Hematopoietic multipotent progenitor cell treated with erythropoietin and hydrocortisone succinate and interleukin-3 and kit ligand, for 8 days (in vitro differentiated cells): ENCODE measurements around the gene MS4A5.
"Not testable (repeated sequence)": the region's sequence is repeated elsewhere in the genome, so short reads cannot be mapped to it uniquely, and the experiment has no call there.

Source experiments
- DNase-seq: peaks from one replicate; pipeline ENCODE4 v3.0.0-alpha.2; 2015

The MS4A5 gene, protein sequence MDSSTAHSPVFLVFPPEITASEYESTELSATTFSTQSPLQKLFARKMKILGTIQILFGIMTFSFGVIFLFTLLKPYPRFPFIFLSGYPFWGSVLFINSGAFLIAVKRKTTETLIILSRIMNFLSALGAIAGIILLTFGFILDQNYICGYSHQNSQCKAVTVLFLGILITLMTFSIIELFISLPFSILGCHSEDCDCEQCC

DNA sequence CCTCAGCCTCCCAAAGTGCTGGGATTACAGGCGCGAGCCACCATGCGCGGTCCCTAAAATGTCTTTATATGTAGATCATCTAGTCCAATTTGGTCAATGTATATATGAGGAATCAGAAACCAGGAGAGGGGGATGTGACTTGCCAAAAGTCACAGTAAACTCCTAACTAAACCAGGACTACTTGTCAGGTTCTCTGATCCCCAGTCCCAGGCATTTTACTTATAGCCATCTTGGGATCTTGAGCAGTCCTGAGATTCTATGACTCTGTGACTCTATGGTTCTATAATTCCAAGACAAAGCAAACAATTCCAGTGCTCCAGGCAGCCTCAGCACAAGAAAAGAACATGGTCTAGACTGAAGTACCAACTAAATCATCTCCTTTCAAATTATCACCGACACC is at the start of gene MS4A5:
Gene MS4A5, plus strand, starts transcription at position 301 of the 400 bp plus-strand sequence. CDS start 103 bp downstream, outside the sequence.
- DNase-seq: no peak

DNA sequence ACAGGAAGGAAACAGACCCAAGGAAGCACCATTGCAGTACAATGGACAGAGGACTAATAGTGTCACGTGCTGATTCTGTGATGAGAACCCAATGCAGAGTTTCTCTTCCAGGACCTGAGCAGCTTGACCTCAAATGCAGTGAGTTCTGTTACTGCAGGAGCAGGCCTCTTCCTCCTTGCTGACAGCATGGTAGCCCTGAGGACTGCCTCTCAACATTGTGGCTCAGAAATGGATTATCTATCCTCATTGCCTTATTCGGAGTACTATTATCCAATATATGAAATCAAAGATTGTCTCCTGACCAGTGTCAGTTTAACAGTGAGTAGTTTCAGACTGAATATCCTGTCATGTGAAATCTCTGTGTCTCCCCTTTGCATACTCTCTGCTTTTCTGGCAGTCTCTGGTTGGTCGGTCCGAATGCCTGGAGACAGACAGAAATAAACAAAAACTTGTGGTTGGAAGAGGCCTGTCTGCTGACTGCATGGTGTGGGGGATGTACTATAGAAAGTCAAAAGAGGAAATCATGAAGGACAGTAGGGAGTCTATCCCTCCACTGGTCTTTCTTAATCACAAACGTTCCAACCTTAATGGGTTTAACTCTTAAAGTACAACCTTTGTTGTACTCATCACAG is 40.0 kb upstream of the MS4A5 start:
- DNase-seq: no peak

DNA sequence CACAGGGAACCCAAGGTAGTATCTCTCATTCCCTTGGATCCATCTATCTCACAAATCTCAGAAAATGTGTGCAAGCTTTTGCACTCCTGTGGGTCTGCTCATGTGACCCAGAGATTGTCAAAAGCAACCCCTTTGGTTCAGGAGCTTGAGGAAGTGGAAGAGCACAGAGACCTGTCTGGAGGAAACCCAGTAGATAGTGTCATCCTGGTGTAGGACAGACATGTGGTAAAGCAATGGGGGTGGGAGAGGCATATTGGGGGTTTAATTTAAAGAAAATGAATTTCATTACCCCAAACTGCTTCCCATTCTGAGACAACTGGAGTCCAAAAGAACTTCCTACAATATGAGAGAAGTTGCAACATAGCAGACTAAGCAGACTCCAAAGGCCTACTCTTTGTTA is 39.0 kb upstream of the MS4A5 start:
- DNase-seq: no peak

DNA sequence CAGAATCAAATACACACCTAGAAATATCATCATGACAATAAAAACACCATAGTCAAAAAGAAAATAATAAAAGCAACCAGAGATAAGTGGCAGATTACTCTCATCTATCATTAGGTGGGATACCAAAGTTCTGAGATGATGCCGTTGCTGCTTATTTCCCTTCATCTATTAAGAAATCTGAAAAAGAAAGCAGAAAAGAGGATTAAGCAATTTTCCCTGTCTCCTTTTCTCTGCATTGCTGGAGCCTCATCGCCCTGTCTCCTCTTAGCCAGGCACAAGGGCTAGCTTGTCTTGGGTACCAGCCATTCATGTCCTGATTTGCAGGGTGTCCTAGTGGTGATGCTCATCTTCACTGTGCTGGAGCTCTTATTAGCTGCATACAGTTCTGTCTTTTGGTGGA is 37.0 kb upstream of the MS4A5 start:
- no peak for DNase-seq

DNA sequence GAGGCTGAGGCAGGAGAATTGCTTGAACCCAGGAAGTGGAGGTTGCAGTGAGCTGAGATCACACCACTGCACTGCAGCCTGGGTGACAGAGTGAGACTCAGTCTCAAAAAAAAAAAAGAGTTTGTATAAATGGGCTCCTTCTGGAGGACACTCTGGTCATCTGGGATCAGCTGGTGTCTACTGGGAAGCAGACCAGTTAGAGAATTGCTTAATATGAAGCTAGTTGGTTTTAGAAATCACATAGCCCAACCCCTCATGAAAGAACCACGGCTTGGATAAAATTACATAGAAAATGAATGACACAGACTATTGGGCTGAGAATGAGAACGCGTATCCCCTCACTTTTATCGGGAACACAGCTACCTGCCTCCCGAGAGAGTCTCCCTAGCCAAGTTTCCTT is 36.4 kb upstream of the MS4A5 start:
- no peak for DNase-seq

DNA sequence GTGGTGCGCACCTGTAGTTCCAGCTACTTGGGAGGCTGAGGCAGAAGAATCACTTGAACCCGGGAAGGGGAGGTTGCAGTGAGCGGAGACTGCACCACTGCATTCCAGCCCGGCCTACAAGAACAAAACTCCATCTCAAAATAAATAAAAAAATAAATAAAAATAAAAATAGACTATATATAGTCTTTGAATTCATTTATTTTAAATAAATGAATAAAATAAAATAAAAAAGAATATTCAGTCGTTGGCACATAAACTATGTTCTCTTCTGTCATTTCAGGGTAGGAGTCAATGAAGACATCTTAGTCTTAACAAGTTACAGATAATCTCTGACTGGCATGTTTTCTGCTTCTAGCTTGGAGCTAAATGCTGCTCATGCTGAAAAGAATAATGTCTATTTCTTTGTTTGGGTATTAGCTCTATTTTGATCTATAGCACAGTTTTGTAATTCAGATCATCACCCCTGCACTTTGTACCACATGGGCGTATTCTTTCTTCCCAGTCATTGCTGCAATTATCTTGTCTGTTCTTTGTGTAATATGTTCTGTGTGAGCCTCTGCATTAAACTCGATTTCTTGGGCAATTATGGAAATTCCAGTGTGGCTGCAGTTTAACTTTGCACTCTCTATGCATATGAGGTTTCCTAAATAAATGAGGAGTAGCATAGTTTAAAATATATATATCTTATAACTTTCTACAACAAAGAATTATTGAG is 34.5 kb upstream of the MS4A5 start:
- DNase-seq: no peak

DNA sequence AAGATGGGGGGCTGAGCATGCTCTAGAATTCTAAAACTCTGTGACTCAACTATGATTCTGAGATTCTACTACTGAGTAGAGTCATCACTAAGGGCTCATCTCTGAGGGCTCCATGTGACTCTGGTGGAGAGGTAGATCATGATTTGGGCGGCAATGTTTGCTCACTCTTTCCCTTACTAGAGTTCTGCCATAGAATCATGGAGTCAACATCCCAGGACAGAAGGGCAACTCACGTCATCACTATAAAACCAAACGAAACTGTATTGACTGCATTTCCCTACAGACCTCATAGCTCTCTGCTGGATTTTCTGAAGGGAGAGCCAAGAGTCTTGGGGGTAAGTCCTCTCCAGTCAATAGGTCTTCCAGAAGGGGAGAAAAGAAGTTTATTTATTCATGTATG is 33.0 kb upstream of the MS4A5 start, which contains the start of gene MS4A14:
Gene MS4A14, plus strand, starts transcription at position 78 of the 400 bp plus-strand sequence. Its CDS starts 120 bp downstream, at position 198.
- no peak for DNase-seq

DNA sequence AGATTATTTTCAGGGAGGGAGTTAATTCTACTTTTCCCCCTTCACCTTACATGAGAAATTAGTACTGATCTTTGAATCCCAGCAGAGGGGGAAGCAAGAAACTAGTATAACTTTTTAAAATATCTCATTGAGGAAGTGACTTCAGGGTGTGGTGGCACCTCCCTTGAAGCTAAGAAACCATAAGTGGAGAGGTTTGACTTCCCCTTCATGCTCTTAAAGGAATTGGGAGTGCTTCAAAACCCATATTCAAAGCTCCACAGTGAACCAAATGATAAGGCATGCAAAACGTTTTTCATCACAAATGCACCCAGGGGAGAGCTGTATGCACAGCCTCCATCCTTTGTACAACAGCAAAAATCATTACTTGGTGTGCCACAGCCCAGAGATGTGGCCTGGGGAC is 32.6 kb upstream of the MS4A5 start:
- no peak for DNase-seq

DNA sequence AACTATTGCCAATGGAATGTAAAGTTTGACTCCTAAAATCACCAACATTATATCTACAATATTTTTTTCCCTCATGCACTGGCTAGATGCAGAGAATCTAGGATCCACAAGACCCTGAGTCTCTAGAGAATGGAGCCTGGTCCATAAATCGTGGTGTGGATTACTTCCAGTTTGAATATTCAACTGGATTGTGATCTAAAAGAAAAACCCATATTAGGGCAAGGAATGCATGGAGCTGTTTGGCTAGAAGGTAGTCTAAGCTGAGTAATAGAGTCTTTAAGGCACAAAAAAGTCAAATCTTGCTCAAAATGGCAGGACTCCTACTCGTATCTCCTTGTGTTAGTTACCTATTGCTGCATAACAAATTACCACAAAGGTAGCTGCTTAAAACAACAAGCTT is 9.4 kb upstream of the MS4A5 start:
- DNase-seq: no peak

DNA sequence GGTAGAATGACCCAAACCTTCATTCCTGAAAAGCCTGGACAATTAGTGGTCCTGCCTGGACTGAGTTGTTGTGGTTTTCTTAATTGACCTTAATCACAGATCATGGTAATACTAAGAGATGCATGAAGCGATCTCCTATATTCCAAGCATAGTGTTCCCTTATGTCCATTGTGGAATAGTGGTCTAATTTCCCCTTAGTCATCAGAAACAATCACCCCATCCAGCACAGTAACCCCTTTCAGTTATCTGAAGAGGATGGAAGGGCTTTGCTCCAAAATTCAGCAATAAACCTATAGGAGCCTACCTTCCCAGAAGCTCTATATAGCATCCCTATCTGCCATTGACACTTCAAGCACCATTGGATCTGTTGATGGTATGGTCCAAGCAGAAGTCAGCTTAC is 6.8 kb upstream of the MS4A5 start:
- DNase-seq: no peak

DNA sequence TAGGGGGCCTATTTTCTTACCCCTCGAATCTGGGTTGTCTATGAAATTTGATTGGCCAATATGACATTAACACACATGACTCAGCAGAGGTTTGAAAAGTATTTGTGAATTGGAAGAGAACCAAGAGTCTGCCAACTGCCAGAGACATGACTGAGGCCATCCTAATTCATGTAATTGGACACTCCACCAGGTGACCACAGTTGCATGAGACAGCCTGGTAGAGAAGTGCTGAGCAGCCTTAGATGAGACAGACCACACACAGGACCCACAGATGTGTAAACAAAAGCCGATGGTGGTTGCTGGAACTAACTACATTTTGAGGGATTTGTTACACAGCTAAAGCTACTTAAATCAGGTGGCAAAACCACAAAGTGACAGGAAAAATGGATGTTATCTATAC is 855 bp upstream of the MS4A5 start:
- no peak for DNase-seq

DNA sequence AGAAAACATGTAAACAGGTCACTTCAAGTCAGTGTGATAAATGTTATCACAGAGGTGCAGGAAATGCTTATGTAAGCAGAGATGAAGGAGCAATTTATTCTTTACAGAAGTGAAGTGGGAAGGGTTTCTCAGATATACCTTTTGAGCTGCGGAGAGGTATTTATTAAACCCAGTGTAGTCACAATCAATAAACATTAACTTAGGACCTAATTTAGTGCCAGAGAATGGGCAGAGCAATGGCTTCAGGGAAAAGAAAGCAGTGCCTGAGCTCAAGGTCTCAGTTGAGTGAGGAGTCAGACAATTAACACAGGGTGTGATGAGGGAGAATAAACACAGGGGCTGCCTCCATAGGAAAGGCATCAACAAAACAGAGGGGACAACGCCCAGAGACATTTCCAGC is 1.9 kb downstream of the MS4A5 start:
- no peak for DNase-seq

DNA sequence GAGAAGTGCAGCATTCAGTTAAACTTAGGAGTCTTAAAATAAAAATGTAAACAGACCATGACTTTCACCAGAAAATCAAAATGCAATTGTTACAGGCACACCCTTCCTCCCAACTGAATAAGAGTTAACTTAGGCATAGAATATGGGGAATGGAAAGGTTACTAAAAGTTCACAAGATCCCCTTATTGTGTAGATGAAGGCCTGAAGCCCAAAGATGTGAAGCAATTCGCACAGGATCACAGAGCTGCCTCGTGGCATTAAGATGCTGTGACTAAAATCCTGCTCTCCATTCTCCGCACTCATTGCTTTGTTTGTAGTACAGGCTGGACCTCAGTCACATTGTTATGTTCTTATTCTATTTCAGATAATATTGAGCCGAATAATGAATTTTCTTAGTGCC is 4.0 kb downstream of the MS4A5 start:
- no peak for DNase-seq

DNA sequence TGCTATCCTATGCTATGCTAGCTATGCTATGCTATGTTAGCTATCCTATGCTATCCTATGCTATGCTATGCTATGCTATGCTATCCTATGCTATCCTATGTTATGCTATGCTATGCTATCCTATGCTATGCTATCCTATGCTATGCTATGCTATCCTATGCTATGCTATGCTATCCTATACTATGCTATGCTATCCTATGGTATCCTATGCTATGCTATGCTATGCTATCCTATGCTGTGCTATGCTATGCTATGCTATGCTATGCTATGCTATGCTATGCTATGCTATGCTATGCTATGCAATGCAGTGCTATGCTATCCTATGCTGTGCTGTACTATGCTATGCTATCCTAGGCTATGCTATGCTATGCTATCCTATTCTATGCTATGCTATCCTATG is 17.7 kb downstream of the MS4A5 start:
- DNase-seq: no peak

DNA sequence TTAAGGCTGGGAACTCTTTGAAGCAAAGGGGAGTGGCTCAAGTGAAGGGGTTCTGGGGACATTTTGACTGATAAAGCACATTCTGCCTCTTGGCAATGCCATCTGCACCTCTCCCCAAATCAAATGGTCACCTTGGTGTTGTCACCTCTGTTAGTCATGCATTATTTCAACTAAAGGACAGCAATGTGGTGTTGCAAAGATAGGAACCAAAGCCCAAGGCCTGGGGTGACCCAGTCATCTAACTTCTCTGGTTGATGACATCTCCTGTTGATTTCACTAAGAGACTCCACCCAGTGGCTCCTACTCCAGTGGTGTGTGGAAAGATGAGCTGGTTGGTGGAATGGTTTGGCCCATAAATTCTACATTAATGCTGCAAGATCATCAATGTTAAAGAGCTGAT is 18.5 kb downstream of the MS4A5 start:
- DNase-seq: no peak

DNA sequence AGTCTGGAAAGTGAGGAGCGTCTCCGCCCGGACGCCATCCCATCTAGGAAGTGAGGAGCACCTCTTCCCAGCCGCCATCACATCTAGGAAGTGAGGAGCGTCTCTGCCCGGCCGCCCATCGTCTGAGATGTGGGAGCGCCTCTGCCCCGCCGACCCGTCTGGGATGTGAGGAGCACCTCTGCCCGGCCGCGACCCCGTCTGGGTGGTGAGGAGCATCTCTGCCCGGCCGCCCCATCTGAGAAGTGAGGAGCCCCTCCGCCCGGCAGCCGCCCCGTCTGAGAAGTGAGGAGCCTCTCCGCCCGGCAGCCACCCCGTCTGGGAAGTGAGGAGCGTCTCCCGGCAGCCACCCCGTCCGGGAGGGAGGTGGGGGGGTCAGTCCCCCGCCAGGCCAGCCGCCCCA is 21.8 kb downstream of the MS4A5 start:
- DNase-seq: not testable (repeated sequence)

DNA sequence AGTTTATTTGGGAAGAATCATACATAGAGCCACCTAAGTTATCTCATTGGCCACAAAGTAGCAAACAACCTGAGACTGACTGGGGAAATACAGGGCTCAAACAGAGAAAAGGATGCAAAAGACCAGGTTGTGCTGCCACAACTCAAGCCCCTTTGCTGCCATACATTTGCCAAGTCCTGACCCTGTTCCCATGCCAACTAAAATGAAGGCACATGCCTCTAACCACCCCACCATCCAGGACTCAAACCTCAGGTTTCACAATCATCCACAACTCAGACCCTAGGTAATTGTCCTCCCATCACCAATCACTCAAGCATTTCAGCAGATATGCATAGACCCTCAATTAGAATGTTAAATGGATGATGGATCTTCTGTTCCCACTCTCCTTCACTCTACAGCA is 24.8 kb downstream of the MS4A5 start:
- no peak for DNase-seq

DNA sequence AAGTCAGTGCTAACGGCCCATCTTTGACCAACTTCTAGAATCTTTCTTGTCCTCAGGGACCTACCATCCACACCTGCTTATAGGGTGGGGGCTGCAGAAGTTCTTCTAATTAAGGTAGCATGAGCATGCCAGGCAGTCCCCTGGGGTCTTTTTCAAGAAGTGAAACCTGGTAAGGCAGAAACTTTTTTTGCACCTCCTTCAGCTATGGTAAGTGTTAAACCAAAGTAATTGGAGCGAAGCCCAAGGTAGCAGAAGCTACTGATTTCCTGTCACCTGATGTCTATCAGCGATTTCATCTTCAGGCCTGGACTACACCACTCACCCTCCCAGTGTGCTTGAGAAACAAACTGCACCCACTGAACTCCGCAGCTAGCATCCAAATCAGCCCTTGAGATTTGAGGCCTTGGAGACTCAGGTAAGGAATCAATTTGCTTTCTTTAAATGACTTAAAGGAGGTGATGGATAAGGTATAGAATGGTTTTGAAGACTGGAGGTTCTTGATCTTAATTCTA is 26.2 kb downstream of the MS4A5 start, which contains the start of gene MS4A1:
Gene MS4A1, plus strand, starts transcription at position 317 of the 512 bp plus-strand sequence. CDS start 6,528 bp downstream, outside the sequence.
- no peak for DNase-seq

DNA sequence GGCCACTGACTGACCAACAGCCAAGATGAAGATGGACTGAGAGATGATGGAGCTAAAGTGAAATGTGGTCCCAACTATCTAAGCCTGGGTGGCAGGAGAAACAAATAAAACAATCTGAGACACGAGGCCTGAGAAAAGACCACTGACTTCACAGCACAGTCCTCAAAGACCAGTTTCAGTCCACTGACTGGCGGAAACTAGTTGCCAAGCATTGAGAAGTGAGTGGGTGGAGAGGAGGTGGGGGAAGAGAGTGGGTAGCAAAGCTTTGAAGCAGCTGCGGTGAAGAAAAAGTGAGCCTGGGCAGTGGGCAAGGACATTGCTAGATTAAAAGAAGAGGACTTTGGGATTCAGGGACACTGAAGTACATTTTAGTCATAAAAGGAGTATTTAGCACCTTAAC is 28.2 kb downstream of the MS4A5 start:
- DNase-seq: no peak

DNA sequence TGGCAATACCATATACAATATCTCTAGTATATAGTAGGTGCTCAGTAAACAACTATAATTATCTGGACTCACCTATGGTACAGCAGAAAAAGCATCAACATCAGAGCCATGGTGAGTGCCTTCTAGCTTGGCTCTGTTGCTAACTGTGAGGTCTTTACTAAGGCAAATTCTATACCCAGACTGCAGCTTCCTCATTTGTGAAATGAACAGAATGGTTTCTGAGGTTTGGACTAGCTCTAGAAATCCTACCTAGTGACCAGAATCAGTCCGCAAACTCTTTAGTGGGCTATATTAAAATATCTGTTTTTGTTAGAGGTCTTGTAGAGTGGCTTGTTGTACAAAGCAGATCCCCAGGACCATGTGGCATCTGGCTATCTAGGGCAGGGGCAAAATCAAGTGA is 30.0 kb downstream of the MS4A5 start:
- no peak for DNase-seq

DNA sequence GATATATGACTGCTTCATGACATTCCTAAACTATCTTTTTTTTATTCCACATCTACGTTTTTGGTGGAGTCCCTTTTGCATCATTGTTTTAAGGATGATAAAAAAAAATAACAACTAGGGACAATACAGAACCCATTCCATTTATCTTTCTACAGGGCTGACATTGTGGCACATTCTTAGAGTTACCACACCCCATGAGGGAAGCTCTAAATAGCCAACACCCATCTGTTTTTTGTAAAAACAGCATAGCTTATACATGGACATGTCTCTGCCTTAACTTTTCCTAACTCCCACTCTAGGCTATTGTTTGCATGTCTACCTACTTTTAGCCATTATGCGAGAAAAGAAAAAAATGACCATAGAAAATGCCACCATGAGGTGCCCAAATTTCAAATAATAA is 39.5 kb downstream of the MS4A5 start:
- no peak for DNase-seq

DNA sequence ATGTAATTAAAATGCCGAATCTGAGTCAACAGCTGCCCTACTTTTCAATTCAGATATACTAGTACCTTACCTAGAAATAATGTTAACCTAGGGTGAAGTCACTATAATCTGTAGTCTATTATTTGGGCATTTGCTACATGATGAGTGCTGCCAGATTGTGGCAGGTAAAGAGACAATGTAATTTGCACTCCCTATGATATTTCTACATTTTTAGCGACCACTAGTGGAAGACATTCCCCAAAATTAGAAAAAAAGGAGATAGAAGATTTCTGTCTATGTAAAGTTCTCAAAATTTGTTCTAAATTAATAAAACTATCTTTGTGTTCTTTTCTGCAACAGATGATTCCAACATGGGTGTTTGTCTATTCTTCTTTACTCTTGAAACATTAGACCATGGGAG is 40.4 kb downstream of the MS4A5 start:
- DNase-seq: no peak

DNA sequence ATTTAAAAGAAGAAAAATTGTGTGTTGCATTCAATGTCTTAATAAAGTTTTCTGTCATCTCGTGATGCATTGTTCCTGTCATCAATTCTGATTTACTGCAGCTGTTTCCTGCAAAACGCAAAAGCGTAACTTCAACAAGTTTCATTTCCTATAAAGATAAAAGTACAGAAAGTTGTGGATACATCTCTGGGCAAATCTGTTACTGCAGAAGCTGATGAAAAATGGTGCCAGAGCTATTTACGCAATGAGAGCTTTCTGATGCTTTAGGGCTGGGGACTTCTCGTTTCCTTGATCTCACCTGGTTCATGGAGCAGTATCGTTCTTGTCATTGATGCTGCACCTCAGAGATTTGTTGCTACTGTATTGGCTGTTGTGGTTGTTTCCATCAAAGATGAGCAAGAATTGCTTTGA is 47.7 kb downstream of the MS4A5 start:
- no peak for DNase-seq

DNA sequence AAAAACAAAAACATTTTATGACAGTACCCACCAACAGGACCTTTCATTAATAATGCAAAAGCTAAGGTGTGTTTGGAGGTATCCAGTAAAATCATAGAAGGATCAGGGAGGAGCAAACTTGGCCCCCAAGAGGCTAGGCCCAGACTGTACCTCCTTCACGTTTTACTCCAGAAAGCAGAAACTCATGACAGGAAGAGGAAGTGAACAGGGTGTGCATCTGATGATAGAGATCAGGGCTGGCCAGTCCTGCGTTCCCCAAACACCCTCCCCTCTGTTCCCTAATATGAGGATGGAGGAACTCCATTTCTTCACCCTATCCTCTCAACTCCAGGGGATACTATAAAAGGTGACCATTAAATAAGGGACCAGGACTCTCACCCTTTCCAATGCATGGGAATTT is 53.0 kb downstream of the MS4A5 start:
- peak; percentile 5 for DNase-seq
